ENCODE results near the gene KIAA1958. TPM values are rescaled to one million over a fixed set of nuclear protein-coding genes. Genes with fewer than 3 reads are reported as not detected.
A peak's percentile ranks its signal among the peaks of the same experiment; 100 is the strongest.

Gene KIAA1958
- total RNA-seq, 1 donor from 2014 or later, result 12.0 TPM

GRCh38 chr9:112717661-112718331, 231.2 kb downstream of the KIAA1958 start, which contains the start of gene INIP:
Gene INIP (minus strand): TSS chr9:112718117. CDS start chr9:112716485, 1,632 bp downstream.
- Histone ChIP-seq H3K36me3 (peaks cover 0 to 4% of the 10 kb centered on the region in 2 donors), H3K4me3 (peak within 1 kb of the TSS; percentile 72 to 88), H3K27me3 (no peaks in the 10 kb centered on the region), H3K9me3 (no peaks in the 10 kb centered on the region), H3K27ac (peak within 1 kb of the TSS; percentile 91), H3K4me1 (peaks cover 22% of the 10 kb centered on the region)
- TF ChIP-seq POLR2A (IDR thresholded peaks at IDR 0.05) (peak in 1 of 2 donors; percentile 65), POLR2AphosphoS5 (IDR thresholded peaks at IDR 0.05; ENCODE audit: insufficient read depth in 1 of 2, low read depth in 1 of 2) (peak; percentile 85 to 91), CTCF (IDR thresholded peaks at IDR 0.05) (no peak)
- DNase-seq (ENCODE audit: extremely low spot score in 2 of 2), result peak in 1 of 2 donors; percentile 96
- intact Hi-C loops (cut with DNase I), result no loop called here

Other genes with a start within 250 kb of the KIAA1958 start
- gene PTBP3, start 153.2 kb upstream of the KIAA1958 start, total RNA-seq, result 58.9 TPM
- 25.8 TPM for gene HSDL2, start 106.7 kb upstream of the KIAA1958 start, total RNA-seq
- gene INIP, start 231.3 kb downstream of the KIAA1958 start, total RNA-seq, result 19.9 TPM